T-helper 9 cell (primary cell): ENCODE data around the gene ZNF605.
"Not testable (repeated sequence)": the region's sequence is repeated elsewhere in the genome, so short reads cannot be mapped to it uniquely, and the experiment has no call there.

ENCODE experiments used
- DNase-seq: peaks from one replicate; pipeline ENCODE4 v3.0.0-alpha.2; 2020
- total RNA-seq, 2 donors: gene quantifications; one replicate each; lab custom pipeline; 2026; lab: John Stamatoyannopoulos, UW

ZNF605 gene
- total RNA-seq, result 7.5 to 19.2 reads per million in 2 donors

DNA sequence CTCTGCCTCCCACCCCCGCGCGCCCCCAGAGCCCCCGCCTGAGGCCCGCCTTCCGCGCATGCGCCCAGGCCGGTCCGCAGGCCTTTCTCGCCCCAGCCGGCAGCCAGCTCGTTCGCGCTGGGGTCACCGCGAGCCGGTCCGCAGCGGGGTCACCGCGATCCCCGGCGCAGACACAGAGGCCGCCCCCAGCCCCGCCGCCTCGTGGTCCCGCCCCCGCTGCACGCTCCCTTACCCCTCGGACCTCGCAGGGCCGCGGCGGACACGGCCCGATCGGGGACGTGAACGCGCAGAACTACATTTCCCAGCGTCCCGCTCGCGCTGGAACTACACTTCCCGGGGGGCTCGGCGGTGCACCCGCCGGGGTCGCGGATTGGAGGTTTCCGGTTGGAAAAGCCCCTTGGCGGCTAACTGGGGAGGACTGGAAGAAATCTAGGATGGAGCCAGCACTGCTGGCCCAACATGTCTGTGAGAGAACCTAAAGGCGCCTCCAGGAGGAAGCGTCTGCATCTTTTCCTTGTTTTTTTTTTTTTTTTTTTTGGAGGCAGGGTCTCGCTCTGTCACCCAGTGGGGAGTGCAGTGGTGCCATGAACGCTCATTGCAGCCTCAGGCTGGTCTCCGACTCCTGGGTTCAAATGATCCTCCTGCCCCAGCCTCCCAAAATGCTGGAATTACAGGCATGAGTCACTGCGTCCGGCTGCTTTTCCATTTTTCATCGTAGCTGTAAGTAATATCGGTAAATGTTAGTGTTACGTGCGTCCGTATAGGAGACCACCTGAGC is at the start of gene ZNF605:
ZNF605 (minus strand) TSS at position 296 of the 778 bp plus-strand sequence. CDS start 10,671 bp downstream, outside the sequence.
- peak; percentile 75 for DNase-seq

DNA sequence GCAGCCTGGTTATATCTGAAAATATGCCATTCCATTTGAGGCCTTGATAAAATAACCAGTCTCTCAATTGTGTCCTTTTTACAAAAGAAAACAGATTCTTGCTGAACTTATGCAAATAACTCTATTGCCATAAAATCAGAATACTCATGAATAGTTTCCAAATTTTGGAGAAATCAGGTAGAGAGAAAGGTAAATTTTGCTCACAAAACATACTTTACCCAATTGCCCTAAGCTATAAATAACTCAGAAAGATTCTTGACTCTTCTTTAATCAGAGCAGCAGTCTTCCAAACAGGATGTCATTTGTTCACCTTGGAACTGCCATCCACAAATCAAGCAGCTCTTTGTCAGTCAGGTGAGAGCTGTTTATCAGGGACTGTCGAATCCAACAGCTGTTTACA is 42.6 kb upstream of the ZNF605 start:
- DNase-seq, result no peak

DNA sequence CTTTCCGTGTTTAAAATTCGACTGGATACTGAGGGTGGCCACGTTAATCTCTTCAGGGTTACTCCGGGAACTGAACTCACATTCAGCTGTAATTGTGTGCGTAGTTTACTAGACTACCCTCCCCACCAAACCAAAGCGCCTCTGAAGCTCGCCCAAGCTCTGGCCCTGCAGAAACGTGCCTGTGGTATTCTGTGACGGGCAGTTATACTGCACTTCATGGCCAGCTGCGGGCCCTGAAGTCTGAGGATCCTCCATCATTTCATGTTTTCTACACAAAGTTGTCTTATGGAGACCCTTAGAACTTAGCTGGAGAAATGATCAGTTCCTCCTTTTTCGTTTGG is 30.7 kb upstream of the ZNF605 start:
- DNase-seq, result no peak

DNA sequence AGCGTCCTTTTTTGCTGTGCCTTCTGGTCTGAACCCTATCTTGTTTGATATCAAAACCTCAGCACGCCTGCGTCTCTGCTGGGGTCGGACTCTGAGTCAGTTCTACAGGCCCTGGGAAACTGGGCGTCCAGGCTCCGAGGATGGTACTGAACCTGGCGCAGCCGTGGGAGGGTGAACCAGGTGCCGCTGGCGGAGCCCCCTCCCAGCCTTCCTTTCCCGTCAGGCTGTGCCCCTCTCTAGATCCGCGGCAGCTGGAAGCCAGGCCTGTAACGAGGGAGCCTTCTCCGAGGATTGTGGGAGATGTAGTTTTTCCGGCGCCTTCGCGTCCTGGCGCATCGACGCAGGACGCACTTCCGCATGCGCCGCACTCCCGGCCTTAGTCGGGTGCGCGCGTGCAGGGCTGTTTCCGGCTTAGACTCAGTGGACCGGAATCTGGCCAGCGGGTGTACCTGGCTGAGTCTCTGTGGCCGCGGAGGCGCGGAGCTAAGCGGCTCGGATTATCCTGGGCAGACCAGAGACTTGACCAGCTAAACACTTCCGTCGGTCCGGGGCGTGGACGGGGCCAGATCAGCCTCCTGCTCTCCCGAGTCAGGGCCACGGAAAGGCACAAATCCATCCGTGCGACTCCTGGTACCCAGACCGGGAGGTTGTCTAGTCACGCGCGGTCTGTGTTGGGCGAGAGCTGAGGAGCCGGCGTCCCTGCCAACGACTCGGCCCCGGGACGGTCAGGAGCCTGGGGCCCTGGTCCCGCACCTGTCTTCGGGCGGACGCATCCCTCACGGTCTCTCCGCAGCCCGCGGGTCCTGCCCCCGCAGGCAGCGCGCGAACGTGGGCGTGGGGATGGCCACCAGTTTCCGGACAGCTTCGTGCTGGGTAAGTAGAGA is 30.1 kb upstream of the ZNF605 start, which contains the start of gene ZNF26:
ZNF26 (plus strand) TSS at position 367 of the 884 bp plus-strand sequence; CDS start at position 841, 474 bp downstream.
- DNase-seq, result peak; percentile 77

DNA sequence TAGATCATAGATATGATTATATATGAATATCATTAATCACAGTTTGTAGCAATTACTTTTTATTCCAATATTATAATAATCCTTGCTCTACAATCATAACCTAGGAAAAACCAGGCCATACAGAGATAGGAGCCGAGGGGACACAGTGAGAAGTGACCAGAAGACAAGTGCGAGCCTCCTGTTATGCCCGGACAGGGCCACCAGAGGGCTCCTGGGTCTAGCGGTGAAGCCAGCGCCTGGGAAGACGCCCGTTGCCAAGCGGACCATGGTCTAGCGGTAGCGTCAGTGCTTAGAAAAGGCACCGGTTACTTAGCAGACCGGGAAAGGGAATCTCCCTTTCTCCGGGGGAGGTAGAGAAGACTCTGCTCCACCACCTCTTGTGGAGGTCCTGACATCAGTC is 20.8 kb upstream of the ZNF605 start:
- DNase-seq, result not testable (repeated sequence)

DNA sequence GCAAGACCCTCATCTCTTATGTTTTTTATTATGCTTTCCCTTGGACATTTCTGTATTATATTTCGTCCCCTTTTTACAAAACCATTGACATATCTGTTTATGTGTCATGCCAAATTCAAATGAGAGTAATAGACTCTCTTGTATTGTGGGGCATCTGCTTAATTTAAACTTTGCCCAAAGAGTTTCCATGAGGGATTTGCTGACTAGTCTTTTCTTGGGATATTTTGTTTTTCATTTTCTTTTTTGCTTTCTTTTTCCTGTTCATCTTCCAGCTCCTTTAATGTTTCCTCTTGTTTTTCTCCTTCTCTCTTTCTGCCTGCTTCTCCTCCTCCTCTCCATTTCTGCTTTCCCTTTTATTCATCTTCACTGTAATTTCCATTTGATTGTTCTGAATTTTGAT is 16.3 kb upstream of the ZNF605 start:
- DNase-seq, result no peak

DNA sequence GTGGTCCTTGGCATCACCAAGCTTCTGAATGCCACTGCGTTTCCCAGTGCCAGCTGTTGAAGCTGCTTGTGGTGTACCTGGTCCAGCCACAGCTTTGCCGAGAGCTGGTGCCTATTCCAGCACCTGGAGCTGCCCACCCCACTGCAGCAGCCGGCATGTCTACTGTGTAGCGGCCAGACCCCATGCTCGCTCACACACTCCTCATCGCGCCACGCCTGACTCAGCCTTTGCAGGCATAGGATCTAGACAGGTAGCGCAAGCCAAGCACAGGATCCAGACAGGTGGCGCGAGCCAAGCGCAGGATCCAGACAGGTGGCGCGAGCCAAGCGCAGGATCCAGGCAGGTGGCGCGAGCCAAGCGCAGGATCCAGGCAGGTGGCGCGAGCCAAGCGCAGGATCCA is 11.6 kb upstream of the ZNF605 start:
- no peak for DNase-seq

DNA sequence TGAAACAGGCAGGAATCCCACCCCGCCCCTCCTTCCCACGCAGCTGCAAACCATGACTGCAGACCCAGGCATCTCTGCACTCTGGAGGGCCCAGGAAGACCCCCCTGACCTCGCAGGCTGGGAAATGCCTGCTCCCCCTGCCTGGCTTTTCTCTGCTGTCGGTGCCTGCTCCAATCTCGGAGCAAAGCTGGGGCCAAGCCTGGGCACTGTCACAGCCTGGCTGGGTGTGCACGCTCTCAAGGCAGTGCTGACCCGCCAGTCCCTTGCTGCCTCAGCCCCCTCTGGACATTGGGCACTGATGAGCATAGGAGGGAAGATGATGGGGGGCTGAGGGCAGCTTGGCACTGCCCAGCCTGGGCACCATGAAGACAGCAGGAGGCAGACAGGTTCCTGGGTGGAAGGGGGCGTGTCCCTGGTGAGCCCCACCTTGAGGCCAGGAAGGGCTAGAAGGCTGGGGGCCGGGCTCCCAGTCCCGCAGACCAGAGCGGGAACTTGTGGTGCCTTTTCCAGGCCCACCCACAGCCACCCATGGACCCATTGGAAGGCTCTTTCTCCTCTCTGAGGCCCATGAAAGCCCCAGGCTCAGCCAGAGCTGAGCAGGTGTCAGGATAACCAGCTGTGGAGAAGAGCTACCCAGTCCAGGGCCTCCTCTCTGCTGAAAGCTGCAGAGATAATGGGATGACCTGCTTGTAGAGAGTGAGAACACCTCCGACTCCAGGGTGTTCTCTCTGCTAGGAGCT is 10.7 kb upstream of the ZNF605 start:
- DNase-seq, result no peak

DNA sequence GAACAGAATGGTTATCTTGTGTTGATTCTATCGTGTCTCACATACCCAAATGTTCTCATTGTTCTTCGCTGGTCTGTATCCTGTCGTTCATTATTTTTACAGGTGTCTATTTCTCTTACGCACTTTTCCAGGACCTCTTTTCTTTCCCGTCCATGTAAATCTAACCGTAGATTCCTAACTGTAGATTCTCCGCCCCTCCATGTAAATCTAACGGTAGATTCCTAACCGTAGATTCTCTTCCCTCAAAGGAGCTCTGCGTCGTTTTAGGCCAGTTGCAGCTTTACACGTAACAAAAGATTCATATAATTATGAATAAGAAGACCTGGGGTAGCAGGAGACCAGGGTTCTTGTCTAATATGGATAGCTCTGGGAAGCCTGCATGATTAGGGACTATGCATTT is 9.7 kb upstream of the ZNF605 start:
- DNase-seq, result no peak

DNA sequence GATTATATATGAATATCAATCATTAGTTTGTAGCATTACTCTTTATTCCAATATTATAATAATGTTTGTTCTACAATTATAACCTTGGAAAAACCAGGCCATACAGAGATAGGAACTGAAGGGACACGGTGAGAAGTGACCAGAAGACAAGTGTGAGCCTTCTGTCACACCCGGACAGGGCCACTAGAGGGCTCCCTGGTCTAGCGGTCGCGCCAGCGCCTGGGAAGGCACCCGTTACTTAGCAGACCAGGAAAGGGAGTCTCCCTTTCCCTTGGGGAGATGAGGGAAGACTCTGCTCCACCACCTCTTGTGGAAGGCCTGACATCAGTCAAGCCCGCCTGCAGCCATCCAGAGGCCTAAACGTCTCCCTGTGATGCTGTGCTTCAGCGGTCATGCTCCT is 7.8 kb upstream of the ZNF605 start:
- DNase-seq, result not testable (repeated sequence)

DNA sequence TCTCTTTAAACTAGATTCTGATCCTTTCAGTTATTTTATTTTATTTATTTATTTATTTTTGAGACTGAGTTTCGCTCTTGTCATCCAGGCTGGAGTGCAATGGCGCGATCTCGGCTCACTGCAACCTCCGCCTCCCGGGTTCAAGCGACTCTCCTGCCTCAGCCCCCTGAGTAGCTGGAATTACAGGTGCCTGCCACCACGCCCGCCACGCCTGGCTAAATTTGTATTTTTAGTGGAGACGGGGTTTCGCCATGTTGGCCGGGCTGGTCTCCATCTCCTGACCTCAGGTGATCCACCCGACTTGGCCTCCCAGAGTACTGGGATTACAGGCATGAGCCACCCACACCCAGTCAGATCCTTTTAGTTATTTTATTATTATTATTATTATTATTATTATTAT is 5.7 kb upstream of the ZNF605 start:
- DNase-seq, result not testable (repeated sequence)

DNA sequence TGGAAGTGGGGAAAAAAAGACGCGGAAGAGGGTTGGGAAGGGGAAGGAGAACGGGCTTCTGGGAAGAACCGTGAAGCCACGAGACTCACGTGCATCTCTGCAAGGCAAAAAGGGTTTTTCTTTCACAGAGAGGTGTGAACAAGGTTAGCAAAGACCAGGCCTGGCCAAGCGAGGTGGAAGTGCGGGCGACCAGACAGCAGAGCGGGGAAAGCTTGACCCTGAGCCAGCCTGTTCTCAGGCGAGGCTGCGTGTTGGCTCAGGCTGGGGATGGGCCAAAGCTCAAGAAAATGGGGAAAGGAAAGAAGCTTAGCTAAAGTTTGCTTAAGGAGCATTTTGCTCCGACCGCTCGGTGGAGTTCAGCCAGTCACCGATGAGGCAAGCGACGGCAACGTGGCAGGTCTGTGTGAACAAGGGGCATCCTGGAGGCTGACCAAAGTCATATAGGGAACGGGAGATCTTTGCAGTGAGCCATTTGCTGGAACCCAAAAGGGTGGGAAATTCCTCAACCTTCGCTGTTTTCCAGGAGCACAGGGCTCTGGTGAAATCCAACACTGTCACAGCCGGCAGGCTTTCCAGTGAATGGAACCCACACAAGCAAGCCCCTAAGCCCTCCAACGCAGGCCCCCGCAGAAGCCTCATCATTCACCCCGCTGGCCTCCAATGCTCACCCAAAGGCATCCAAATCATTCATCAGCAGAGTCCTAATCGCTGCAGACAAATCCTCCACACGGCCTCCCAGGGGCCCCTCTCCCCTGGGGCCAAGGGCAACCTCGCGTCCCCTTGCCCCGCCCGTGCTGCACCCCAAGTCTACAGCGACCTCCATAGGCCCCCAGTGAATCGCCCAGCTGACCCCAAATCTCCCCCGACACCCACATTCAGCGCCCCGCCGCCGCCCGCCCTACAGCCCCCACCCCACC is 754 bp downstream of the ZNF605 start:
- no peak for DNase-seq

DNA sequence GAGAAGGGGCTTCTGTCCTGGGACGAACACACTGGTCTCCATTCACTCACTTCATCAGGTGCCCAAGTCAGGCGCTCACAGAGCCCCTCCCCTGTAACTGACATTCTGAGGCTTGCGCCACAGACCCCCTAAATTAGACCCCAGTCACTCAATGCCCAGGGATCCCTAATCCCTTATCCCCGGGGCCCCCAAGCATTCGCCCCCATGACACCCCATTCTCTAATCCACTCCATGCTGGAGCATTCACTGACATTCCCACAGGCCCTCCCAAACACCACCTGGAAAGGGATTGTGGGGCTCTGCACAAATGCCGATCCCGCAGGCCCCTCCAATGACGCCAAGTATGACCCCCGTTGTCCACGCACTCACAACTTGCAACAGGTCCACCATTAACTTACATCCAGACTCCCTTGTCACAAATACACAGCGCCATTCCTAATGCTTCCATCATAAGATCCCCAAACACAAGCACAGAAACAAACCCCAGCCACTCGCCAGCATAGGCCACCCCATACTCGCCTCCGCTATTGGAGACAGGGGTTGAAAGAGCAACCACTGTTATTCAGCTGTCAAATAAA is 1.5 kb downstream of the ZNF605 start:
- DNase-seq, result no peak

DNA sequence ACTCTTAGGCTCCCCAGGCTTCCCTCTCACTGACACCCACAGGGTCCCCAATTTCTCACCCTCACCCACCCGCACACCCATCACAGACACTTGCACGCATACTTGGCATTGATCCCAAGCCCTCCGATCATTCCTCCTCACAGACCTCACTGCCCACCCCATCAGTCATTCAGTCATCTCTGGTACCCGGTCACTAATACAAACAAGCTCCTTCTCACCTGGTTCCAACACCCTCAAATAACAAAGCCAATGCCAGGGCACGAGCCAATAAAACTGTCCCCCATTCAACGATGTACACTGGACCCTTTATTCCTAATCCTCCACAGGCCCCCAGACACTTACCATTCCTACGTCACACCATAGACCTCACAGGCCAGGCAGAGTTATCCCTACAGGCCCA is 2.3 kb downstream of the ZNF605 start:
- DNase-seq, result no peak

DNA sequence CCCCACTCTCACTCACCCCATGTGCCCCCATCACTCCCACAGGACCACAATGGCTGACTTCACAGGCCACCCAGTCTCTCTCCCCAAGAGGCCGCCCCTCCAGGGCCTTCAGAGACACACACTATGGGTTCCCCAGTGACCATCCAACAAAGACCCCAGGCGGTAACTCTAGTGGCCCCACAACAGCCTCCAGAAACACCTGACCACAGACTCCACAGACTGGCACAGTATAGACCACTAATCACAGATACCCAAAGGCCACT is 3.0 kb downstream of the ZNF605 start:
- DNase-seq, result no peak

DNA sequence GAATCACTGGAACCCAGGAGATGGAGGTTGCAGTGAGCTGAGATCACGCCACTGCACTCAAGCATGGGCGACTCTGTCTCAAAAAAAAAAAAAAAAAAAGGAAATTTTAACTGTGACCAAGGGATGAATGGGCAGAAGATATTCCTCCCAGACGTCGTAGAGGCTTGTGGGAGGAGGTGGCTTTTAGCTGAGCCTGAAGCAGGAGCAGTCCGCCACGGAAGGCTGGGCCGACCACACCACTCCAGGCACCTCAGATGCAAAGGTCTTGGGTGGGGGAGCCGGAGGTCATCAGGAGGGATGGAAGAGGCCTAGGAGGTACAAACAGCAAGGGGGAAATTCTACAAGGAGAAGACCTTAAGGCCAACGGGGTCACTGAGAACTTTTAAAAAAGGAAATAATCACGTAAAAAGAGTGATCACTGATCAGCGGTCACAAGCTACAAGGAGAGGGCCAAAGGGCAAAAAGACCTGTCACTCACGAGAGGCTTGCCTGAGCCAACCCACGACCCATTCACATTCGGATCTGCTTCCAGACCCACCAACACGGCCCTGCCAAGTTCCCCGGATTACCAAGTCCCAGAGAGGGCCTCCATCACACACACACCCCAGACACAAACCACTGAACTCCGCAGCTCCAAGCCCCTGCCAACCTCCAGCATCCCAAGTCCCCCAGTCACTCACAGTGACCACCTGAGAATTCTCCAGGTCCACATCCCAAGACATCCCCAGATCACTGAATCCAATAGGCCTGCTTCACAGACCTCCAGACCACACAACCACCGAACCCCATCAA is 3.5 kb downstream of the ZNF605 start:
- DNase-seq, result no peak

DNA sequence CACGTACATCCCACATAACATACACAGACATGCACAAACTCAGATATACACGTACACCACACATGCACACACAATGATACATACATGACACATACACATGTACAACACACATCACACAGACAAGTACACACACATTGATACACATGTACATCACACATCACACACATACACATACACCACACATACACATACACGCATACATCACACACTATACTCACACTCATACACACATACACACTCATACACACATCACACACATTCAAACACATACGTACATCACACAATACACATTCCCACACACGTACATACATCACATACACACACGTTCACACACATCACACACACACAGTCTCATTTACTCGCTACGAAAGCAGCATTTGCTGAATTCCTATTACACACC is 4.5 kb downstream of the ZNF605 start:
- DNase-seq, result no peak

DNA sequence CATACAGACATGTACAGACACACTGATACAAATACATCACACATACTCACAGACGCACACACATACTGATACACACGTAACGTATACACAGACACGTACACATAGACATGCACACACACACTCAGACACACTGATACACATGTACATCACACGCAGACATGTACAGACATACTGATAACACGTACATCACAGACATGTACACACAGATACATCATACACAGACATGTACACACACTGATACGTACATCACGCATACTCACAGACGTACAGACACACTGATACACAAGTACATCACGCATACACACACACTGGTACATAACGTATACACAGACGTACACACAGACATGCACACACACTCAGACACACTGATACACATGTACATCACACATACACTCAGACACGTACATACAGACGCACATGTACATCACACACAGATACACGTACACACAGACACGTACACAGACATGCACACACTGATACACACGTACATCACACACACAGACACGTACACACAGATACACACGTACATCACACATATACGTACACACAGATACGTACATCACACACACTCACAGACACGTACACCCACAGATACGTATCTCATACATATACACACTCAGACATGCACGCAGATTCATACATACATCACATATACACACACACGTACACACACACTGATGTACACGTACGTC is 5.1 kb downstream of the ZNF605 start:
- no peak for DNase-seq

DNA sequence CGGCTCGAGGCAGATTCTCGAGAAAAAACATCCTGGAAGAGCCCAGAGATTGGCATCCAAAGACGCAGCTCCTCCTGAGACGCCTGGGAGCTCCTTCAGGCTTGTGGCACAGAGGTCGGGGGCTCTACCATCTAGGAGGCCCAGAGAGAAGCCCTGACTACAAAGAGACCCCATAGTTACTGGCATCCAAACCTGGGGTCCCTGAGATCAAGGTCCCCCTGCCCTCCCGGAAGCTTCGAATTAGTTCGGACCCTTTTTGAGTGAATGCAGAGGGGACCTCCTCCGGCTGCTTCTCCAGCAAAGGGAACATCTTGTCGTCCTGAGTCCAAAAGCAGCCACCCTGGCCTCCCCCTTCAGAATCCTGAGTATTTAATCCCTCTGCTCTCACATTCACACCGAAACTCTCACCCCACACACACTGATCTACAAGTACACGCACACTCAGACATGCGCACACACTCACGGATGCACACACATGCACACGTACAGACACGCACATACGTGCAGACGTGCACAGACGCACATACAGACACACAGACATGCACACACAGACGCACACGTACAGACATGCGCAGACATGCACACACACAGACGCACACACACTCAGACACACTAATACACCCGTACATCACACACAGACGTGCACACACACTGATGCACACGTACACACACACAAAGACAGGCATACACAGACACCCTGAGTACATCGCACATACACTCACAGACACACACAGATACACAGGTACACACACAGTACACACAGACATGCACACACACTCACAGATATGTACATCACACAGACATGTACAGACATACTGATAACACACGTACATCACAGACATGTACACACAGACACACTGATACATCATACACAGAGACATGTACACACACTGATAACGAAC is 5.9 kb downstream of the ZNF605 start:
- DNase-seq, result no peak
